A673 (cell line): ENCODE measurements around the gene KIAA1328. TPM values are rescaled to one million over a fixed set of nuclear protein-coding genes. Genes with fewer than 3 reads are reported as not detected.

Experiments used
- BruUV-seq: library from RNA; stranded (reverse); fragments of 400-500 nt; replicated peaks from 2 replicates; lab custom pipeline; 2021; lab: Mats Ljungman, UMichigan
- CTCF ChIA-PET: fragments of 300-600 bp; sonication (Branson Sonifier 250); formaldehyde crosslinking; loops from one replicate; lab custom pipeline; 2022; ENCODE audit warnings: antibody characterized with exemption; lab: Charles Lee
- POLR2A ChIA-PET: fragments of 300-600 bp; sonication (Branson Sonifier 250); formaldehyde crosslinking; loops from one replicate; lab custom pipeline; 2022; ENCODE audit warnings: antibody characterized with exemption; ENCODE audit not compliant: low non-redundant PET; lab: Charles Lee
- DNase-seq: peaks from one replicate; pipeline ENCODE4 v3.0.0-alpha.2; 2015; ENCODE audit warnings: low spot score
- H3K27ac ChIP-seq: fragments of 200-600 bp; sonication (generic); 2 replicates; pipeline ENCODE4 v1.5.1; 2016; ENCODE audit warnings: mixed run types, low read depth, mild to moderate bottlenecking, mixed read lengths, antibody characterized with exemption, low read length; ENCODE audit not compliant: poor library complexity, severe bottlenecking
- H3K27me3 ChIP-seq: fragments of 200-600 bp; sonication (generic); replicated peaks from 2 replicates; pipeline ENCODE4 v1.6.1; 2017; ENCODE audit warnings: mixed run types, low read depth, mild to moderate bottlenecking, mixed read lengths, antibody characterized with exemption, low read length; ENCODE audit not compliant: insufficient read depth, poor library complexity
- H3K36me3 ChIP-seq: fragments of 200-600 bp; sonication (generic); 2 replicates; pipeline ENCODE4 v1.6.1; 2016; ENCODE audit warnings: mixed run types, mild to moderate bottlenecking, mixed read lengths, antibody characterized with exemption, low read length; ENCODE audit not compliant: insufficient read depth, poor library complexity, severe bottlenecking
- H3K4me1 ChIP-seq: fragments of 200-600 bp; sonication (generic); 2 replicates; pipeline ENCODE4 v1.6.1; 2017; ENCODE audit warnings: mixed run types, mild to moderate bottlenecking, mixed read lengths, antibody characterized with exemption, low read length; ENCODE audit not compliant: insufficient read depth, poor library complexity, severe bottlenecking
- H3K4me3 ChIP-seq: fragments of 200-600 bp; sonication (generic); 2 replicates; pipeline ENCODE4 v1.5.1; 2016; ENCODE audit warnings: low read depth, mixed run types, mild to moderate bottlenecking, mixed read lengths, low read length; ENCODE audit not compliant: poor library complexity, severe bottlenecking
- H3K9me3 ChIP-seq: fragments of 200-600 bp; sonication (generic); 2 replicates; pipeline ENCODE4 v1.6.1; 2016; ENCODE audit warnings: mixed run types, low read depth, mild to moderate bottlenecking, mixed read lengths, antibody characterized with exemption, low read length; ENCODE audit not compliant: poor library complexity, severe bottlenecking
- EZH2 ChIP-seq: fragments of 200-600 bp; sonication (generic); IDR thresholded peaks from 2 replicates; pipeline ENCODE4 v1.6.1; 2017; ENCODE audit warnings: borderline replicate concordance, low read depth, mild to moderate bottlenecking, mixed read lengths, antibody characterized with exemption, low read length; ENCODE audit not compliant: poor library complexity, severe bottlenecking
- intact Hi-C: fragments of 100-400 bp; cut with micrococcal nuclease; formaldehyde crosslinking; loops from one replicate; pipeline ENCODE4 v1.10.0; 2022; ENCODE audit not compliant: unreplicated experiment
- total RNA-seq: library from RNA; stranded (reverse); gene quantifications from 2 replicates; pipeline ENCODE4 v1.2.3, GENCODE V29; 2021
- TF ChIP-seq, protein P1 (sequence below): fragments of 300-800, 200-600 bp; sonication (generic); conservative IDR thresholded peaks from 2 replicates; pipeline ENCODE4 v1.5.1; 2017; ENCODE audit warnings: low read depth, mild to moderate bottlenecking, antibody characterized with exemption, low read length, moderate library complexity, mixed read lengths

The KIAA1328 gene
- total RNA-seq, 1 experiment from 2014 or later = 6.5 TPM

DNA sequence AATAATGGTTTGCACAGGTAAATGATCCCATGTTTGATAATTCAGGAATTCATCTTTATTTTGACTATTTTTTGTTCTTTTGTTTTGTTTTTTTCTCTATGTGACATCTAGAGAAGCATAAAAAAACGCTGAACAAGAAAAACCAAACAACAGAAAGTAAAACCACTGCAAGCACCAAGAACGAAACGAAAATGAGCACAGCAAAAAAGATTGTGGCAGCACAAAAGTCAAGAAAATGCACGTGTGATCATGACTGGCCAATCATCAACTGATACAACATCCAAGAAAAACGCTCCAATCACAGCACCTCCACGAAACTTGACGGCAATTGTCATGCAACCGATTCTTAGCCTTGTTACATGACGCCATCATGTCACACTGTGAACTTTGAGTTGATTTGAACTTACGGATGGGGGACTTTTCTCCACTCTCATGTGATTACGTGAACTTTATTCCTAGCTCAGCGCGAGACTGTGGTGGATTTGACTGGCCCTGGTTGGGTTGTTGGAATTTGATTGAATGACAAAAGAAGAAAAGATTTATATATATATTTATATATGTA is 417.9 kb downstream of the KIAA1328 start:
- H3K27ac ChIP-seq = no peak overlapping the region
- H3K9me3 ChIP-seq = no peaks in the 10 kb centered on the region
- H3K27me3 ChIP-seq = no peaks in the 10 kb centered on the region
- H3K36me3 ChIP-seq = no peaks in the 10 kb centered on the region
- BruUV-seq = no TSS peak
- no peak overlapping the region for H3K4me3 ChIP-seq
- intact Hi-C loops = no loop called here
- no peak for DNase-seq
- ChIA-PET CTCF (no interaction called here), POLR2A (no interaction called here)
- TF ChIP-seq, protein P1, sequence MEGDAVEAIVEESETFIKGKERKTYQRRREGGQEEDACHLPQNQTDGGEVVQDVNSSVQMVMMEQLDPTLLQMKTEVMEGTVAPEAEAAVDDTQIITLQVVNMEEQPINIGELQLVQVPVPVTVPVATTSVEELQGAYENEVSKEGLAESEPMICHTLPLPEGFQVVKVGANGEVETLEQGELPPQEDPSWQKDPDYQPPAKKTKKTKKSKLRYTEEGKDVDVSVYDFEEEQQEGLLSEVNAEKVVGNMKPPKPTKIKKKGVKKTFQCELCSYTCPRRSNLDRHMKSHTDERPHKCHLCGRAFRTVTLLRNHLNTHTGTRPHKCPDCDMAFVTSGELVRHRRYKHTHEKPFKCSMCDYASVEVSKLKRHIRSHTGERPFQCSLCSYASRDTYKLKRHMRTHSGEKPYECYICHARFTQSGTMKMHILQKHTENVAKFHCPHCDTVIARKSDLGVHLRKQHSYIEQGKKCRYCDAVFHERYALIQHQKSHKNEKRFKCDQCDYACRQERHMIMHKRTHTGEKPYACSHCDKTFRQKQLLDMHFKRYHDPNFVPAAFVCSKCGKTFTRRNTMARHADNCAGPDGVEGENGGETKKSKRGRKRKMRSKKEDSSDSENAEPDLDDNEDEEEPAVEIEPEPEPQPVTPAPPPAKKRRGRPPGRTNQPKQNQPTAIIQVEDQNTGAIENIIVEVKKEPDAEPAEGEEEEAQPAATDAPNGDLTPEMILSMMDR = no peak
- TF ChIP-seq EZH2 = no peak
- no peaks in the 10 kb centered on the region for H3K4me1 ChIP-seq

DNA sequence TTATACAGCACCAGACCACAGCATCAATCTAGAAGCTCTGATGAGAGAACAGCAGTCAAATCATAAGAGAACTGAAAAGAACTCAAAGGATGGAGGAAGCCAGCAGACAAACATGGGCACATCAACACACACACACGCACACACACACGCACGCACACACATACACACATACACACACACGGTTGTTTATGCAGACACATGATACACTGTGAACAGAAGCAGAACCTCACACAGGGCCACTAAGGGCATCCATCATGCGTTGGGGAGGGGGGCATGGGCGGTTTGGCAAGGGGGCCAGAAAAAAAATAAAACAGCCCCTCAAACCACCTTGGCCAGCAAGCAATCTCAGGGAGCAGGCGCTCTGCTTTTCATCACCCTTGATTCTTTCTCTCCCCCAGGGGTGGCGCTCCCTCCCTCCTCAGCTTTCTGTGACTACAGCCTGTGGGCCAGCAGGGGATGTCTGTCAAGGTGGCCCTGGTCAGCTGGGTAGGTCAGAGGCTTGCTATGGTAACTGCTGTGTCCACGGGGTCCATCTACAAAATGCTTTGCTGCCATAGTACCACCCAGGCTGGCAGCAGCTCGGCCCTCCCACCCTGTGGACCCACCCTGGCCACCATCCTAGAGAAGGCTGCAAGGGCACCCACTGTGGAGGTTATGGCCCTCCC is 418.7 kb downstream of the KIAA1328 start:
- H3K36me3 ChIP-seq = no peaks in the 10 kb centered on the region
- ChIA-PET POLR2A (no interaction called here), CTCF (no interaction called here)
- TF ChIP-seq, protein P1 = no peak
- no peak for TF ChIP-seq EZH2
- DNase-seq = no peak
- H3K4me3 ChIP-seq = no peak overlapping the region
- intact Hi-C loops = no loop called here
- H3K9me3 ChIP-seq = no peaks in the 10 kb centered on the region
- no peaks in the 10 kb centered on the region for H3K27me3 ChIP-seq
- no peak overlapping the region for H3K27ac ChIP-seq
- no peaks in the 10 kb centered on the region for H3K4me1 ChIP-seq
- no TSS peak for BruUV-seq

DNA sequence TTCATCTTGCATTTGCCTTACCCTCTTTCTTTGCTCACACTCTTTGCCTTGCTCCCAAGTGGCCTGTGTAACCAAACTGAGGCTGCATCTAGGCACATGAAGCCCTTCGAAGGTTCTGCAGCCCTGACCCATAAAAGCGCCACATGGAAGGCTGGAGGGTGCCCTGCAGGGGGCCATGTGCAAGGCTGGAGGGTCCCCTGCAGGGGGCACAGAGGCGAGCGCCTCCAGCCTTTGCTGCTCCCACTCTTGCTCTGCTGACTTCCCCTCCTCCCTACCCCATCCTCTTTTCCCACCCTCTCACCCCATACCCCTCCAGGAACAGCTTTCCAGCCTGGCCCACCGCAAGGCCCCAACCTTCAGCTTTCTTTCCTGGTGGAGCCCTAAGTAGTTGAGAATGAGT is 419.4 kb downstream of the KIAA1328 start:
- no peaks in the 10 kb centered on the region for H3K36me3 ChIP-seq
- intact Hi-C loops = no loop called here
- H3K27ac ChIP-seq = no peak overlapping the region
- H3K27me3 ChIP-seq = no peaks in the 10 kb centered on the region
- no peak for DNase-seq
- no peak overlapping the region for H3K4me3 ChIP-seq
- no peaks in the 10 kb centered on the region for H3K9me3 ChIP-seq
- ChIA-PET POLR2A (no interaction called here), CTCF (no interaction called here)
- H3K4me1 ChIP-seq = no peaks in the 10 kb centered on the region
- no peak for TF ChIP-seq EZH2
- TF ChIP-seq, protein P1 = no peak
- BruUV-seq = no TSS peak
